Inferior parietal cortex (tissue), 1 donor: Measurements from ENCODE around the gene FOXO6.

Experiments
- DNase-seq: peaks from one replicate; pipeline ENCODE4 v3.0.0-alpha.2; 2016; ENCODE audit errors: extremely low spot score

FOXO6 gene

GRCh38 chr1:41360786-41361494 lies at the start of gene FOXO6:
FOXO6 (plus strand) TSS chr1:41361434.
- peak; percentile 96 for DNase-seq

- no peak for DNase-seq
Observed at GRCh38 chr1:41312991-41313645, 48.1 kb upstream of the FOXO6 start.

- no peak for DNase-seq
Observed at GRCh38 chr1:41313661-41314131, 47.5 kb upstream of the FOXO6 start.

- DNase-seq = no peak
Observed at GRCh38 chr1:41314376-41315145, 46.7 kb upstream of the FOXO6 start.

GRCh38 chr1:41315146-41315822 lies 46.0 kb upstream of the FOXO6 start:
- DNase-seq = no peak

GRCh38 chr1:41315871-41316270 lies 45.4 kb upstream of the FOXO6 start:
- DNase-seq = no peak

GRCh38 chr1:41317361-41317760 lies 43.9 kb upstream of the FOXO6 start:
- no peak for DNase-seq

GRCh38 chr1:41318135-41318534 lies 43.1 kb upstream of the FOXO6 start:
- DNase-seq = no peak

GRCh38 chr1:41319106-41319755 lies 42.0 kb upstream of the FOXO6 start:
- no peak for DNase-seq

- no peak for DNase-seq
Observed at GRCh38 chr1:41319807-41320711, 41.2 kb upstream of the FOXO6 start.

- no peak for DNase-seq
Observed at GRCh38 chr1:41320895-41321676, 40.1 kb upstream of the FOXO6 start.

- DNase-seq = no peak
Observed at GRCh38 chr1:41322101-41322661, 39.1 kb upstream of the FOXO6 start.

GRCh38 chr1:41322835-41323234 lies 38.4 kb upstream of the FOXO6 start:
- peak; percentile 20 for DNase-seq

GRCh38 chr1:41323243-41323642 lies 38.0 kb upstream of the FOXO6 start:
- DNase-seq = no peak

GRCh38 chr1:41325801-41326200 lies 35.4 kb upstream of the FOXO6 start:
- no peak for DNase-seq

GRCh38 chr1:41327383-41327999 lies 33.7 kb upstream of the FOXO6 start:
- no peak for DNase-seq

GRCh38 chr1:41328001-41328615 lies 33.1 kb upstream of the FOXO6 start:
- no peak for DNase-seq
